NCI-H2081 treated with DMSO at 0.1 percent for 48 hours (cell line): Measurements from ENCODE around the gene HBM.
"Not testable (repeated sequence)": the region's sequence is repeated elsewhere in the genome, so short reads cannot be mapped to it uniquely, and the experiment has no call there.

Experiments used
- DNase-seq: peaks from one replicate; lab custom pipeline; 2025; lab: John Stamatoyannopoulos, UW

HBM gene

GRCh38 chr16:185213-185612, 19.4 kb downstream of the HBM start:
- no peak for DNase-seq

GRCh38 chr16:185691-186090, 19.9 kb downstream of the HBM start:
- DNase-seq: no peak

- DNase-seq: no peak
Measured at GRCh38 chr16:187330-187729, 21.6 kb downstream of the HBM start.

GRCh38 chr16:188674-189073, 22.9 kb downstream of the HBM start:
- no peak for DNase-seq

- DNase-seq: no peak
Measured at GRCh38 chr16:189604-190186, 23.9 kb downstream of the HBM start.

- DNase-seq: no peak
Measured at GRCh38 chr16:191831-192230, 26.1 kb downstream of the HBM start.

GRCh38 chr16:192686-193085, 26.9 kb downstream of the HBM start:
- DNase-seq: no peak

GRCh38 chr16:193441-193840, 27.7 kb downstream of the HBM start:
- DNase-seq: no peak

- no peak for DNase-seq
Measured at GRCh38 chr16:194516-194915, 28.7 kb downstream of the HBM start.

GRCh38 chr16:200388-200787, 34.6 kb downstream of the HBM start:
- DNase-seq: no peak

- no peak for DNase-seq
Measured at GRCh38 chr16:203246-203645, 37.5 kb downstream of the HBM start.

GRCh38 chr16:204046-204445, 38.3 kb downstream of the HBM start:
- DNase-seq: not testable (repeated sequence)

- DNase-seq: not testable (repeated sequence)
Measured at GRCh38 chr16:209359-209758, 43.6 kb downstream of the HBM start.

GRCh38 chr16:211631-212180, 45.9 kb downstream of the HBM start:
- DNase-seq: not testable (repeated sequence)

- no peak for DNase-seq
Measured at GRCh38 chr16:212999-213398, 47.2 kb downstream of the HBM start.
